ENCODE data around the gene MEGF8. TPM values are rescaled to one million over a fixed set of nuclear protein-coding genes. Genes with fewer than 3 reads are reported as not detected.

Gene MEGF8
- total and polyA plus RNA-seq, 2 of the 8 experiments (the other 6 are each of a cell fraction or from before 2014, with no cell fraction given) = 13.0 to 23.7 TPM

- Histone ChIP-seq H2BK5ac (ENCODE audit: low read depth, low read length) (peak overlapping the region; percentile 89; the same call in 1 of the 2 replicates), H4K8ac (ENCODE audit: extremely low read depth, insufficient read depth, low read length) (no peak overlapping the region; the same call in 1 of the 2 replicates), H3K4me1 (replicated peaks in 1 of 4; ENCODE audit: control insufficient read depth in 3 of 4, insufficient read depth in 4 of 4, low read length in 3 of 4) (peaks cover 9 to 46% (median 29%) of the 10 kb centered on the region in 4 experiments), H2BK20ac (ENCODE audit: low read length) (peak overlapping the region; percentile 61; the same call in 1 of the 2 replicates), H3K23ac (ENCODE audit: insufficient read length) (no peak overlapping the region), H3K23me2 (ENCODE audit: low read depth, low read length) (peaks cover 30% of the 10 kb centered on the region), H2AFZ (ENCODE audit: low read length) (no peak overlapping the region), H3K36me3 (ENCODE audit: control insufficient read depth in 2 of 4, insufficient read depth in 4 of 4, low read length in 3 of 4) (no peaks in the 10 kb centered on the region), H3K4me2 (ENCODE audit: insufficient read depth in 1 of 2, low read depth in 2 of 2, low read length in 2 of 2) (peak overlapping the region; percentile 81 to 96), H4K91ac (replicated peaks; ENCODE audit: insufficient read length, low read length) (peak overlapping the region; percentile 60), H4K20me1 (replicated peaks in 1 of 2; ENCODE audit: control insufficient read depth in 1 of 2, insufficient read depth in 2 of 2, low read length in 2 of 2) (peaks cover 3 to 14% of the 10 kb centered on the region in 2 experiments), H2BK120ac (replicated peaks; ENCODE audit: low read depth, low read length) (no peak overlapping the region), H3K4ac (replicated peaks; ENCODE audit: insufficient read length, low read depth, low read length) (no peak overlapping the region), H3K79me1 (ENCODE audit: low read depth, low read length) (peaks cover 21% of the 10 kb centered on the region), H3K14ac (ENCODE audit: insufficient read length) (no peak overlapping the region), H3K4me3 (ENCODE audit: extremely low read depth in 1 of 4, insufficient read depth in 2 of 4, low read depth in 3 of 4, low read length in 4 of 4) (peak overlapping the region; percentile 46 to 81 (median 52)), H3K9me3 (ENCODE audit: insufficient read depth in 2 of 2, low read depth in 1 of 2, low read length in 1 of 2) (no peaks in the 10 kb centered on the region), H3K9ac (replicated peaks in 1 of 4; ENCODE audit: extremely low read depth in 1 of 4, low read depth in 3 of 4, low read length in 3 of 4) (peak overlapping the region in 1 of 4 experiments; percentile 16; a peak in 1 of 7 replicates), H2BK15ac (ENCODE audit: low read length) (no peak overlapping the region), H3K79me2 (ENCODE audit: control insufficient read depth in 1 of 2, insufficient read depth in 2 of 2, low read length in 2 of 2) (peaks cover 0 to 22% of the 10 kb centered on the region in 2 experiments; a peak in 2 of 4 replicates), H4K5ac (ENCODE audit: insufficient read length, low read depth, low read length) (peak overlapping the region; percentile 23), H3K56ac (replicated peaks; ENCODE audit: insufficient read length, low read depth, low read length) (peak overlapping the region; percentile 35), H3K18ac (ENCODE audit: extremely low read depth, low read length) (peak overlapping the region; percentile 83), H2BK12ac (ENCODE audit: low read depth, low read length) (0 out of 2 replicates have a peak overlapping the region, but pooled peaks have one; percentile 69), H3K27ac (ENCODE audit: low read depth, low read length) (no peak overlapping the region), H2AK5ac (ENCODE audit: low read depth, low read length) (no peak overlapping the region), H3K27me3 (replicated peaks in 1 of 4; ENCODE audit: control insufficient read depth in 3 of 4, extremely low read depth in 1 of 4, insufficient read depth in 3 of 4, low read length in 3 of 4) (no peaks in the 10 kb centered on the region)
- FAIRE-seq = no peak
- ChIA-PET CTCF (ENCODE audit: partially characterized antibody) (interaction anchor here (0.5 to 7.4 kb wide), 7 partner anchors 11 to 173 kb away, joined by 4 to 260 read pairs (median 5); partner anchors contain the start of gene GSK3A), POLR2A (ENCODE audit: partially characterized antibody) (interaction anchor here (0.6 to 6.5 kb wide), 16 partner anchors 10 to 205 kb away, joined by 3 to 68 read pairs (median 4); partner anchors contain the start of genes CIC, ERF, PAFAH1B3 and PRR19)
- WGBS, 2 experiments (ENCODE audit: extremely low coverage in 1 of 2, insufficient coverage in 1 of 2, insufficient read length in 1 of 2, insufficient replicate concordance in 2 of 2, low coverage in 1 of 2, low lambda C conversion rate in 2 of 2, missing lambda C conversion rate in 1 of 2) = 10% methylated on average over 16 of the region's 25 CpGs; no CpG with 5 or more reads in 1 of the 2 experiments
- TF ChIP-seq RBBP5 (IDR thresholded peaks at IDR 0.05; ENCODE audit: borderline replicate concordance, low read depth, low read length) (0 out of 2 replicates have a peak, but pooled peaks have one; percentile 15), CHD2 (IDR thresholded peaks at IDR 0.05; ENCODE audit: low read length) (no peak), EGR1 (IDR thresholded peaks at IDR 0.05; ENCODE audit: borderline replicate concordance, low read depth, low read length) (0 out of 2 replicates have a peak, but pooled peaks have one; percentile 36), KDM4A (IDR thresholded peaks at IDR 0.05; ENCODE audit: low read depth, low read length, severe bottlenecking) (peak; percentile 4)
- DNase-seq (ENCODE audit: low read depth in 1 of 2, low spot score in 2 of 2) = peak in 1 of 2 experiments; percentile 73
Observed at GRCh38 chr19:42281146-42281826, 44.1 kb upstream of the MEGF8 start.
